ENCODE results near the gene EFTUD2. TPM values are rescaled to one million over a fixed set of nuclear protein-coding genes. Genes with fewer than 3 reads are reported as not detected.

The EFTUD2 gene
- total and polyA plus RNA-seq, 2 experiments from 2014 or later: 65.2 to 87.0 TPM

- no peak overlapping the region for H3K4me2 ChIP-seq
- H4K20me1 ChIP-seq (ENCODE audit: insufficient read depth, poor library complexity, severe bottlenecking): no peaks in the 10 kb centered on the region
- H3K27ac ChIP-seq: no peak overlapping the region
- no peaks in the 10 kb centered on the region for H3K79me2 ChIP-seq
- no peaks in the 10 kb centered on the region for H3K36me3 ChIP-seq (replicated peaks; ENCODE audit: insufficient read depth, low read depth)
- no peaks in the 10 kb centered on the region for H3K9me2 ChIP-seq (replicated peaks; ENCODE audit: insufficient read depth)
- TF ChIP-seq CTCF (IDR thresholded peaks at IDR 0.05; ENCODE audit: poor library complexity) (no peak), EZH2phosphoT487 (IDR thresholded peaks at IDR 0.05; ENCODE audit: low read depth, severe bottlenecking, unreplicated experiment) (no peak), EZH2 (IDR thresholded peaks at IDR 0.05; ENCODE audit: borderline replicate concordance) (no peak)
- 96% methylated on average over 6 of the region's 6 CpGs for WGBS (ENCODE audit: low lambda C conversion rate, missing lambda C conversion rate)
- DNase-seq (ENCODE audit: low spot score): no peak
- H3K9me3 ChIP-seq (ENCODE audit: low read depth): no peaks in the 10 kb centered on the region
- H3K4me3 ChIP-seq: no peak overlapping the region
- no peaks in the 10 kb centered on the region for H3K27me3 ChIP-seq
- no peaks in the 10 kb centered on the region for H3K4me1 ChIP-seq (ENCODE audit: insufficient read depth)
- no peak overlapping the region for H2AFZ ChIP-seq
Measured at GRCh38 chr17:44875761-44876160, 23.5 kb downstream of the EFTUD2 start.

- Histone ChIP-seq H3K9me2 (replicated peaks; ENCODE audit: insufficient read depth) (no peaks in the 10 kb centered on the region), H3K79me2 (no peaks in the 10 kb centered on the region), H4K20me1 (ENCODE audit: insufficient read depth, poor library complexity, severe bottlenecking) (no peaks in the 10 kb centered on the region), H3K27ac (no peak overlapping the region), H2AFZ (no peak overlapping the region), H3K4me3 (no peak overlapping the region), H3K36me3 (replicated peaks; ENCODE audit: insufficient read depth, low read depth) (no peaks in the 10 kb centered on the region), H3K9me3 (ENCODE audit: low read depth) (no peaks in the 10 kb centered on the region), H3K4me1 (ENCODE audit: insufficient read depth) (no peaks in the 10 kb centered on the region), H3K27me3 (no peaks in the 10 kb centered on the region), H3K4me2 (no peak overlapping the region)
- WGBS (ENCODE audit: low lambda C conversion rate, missing lambda C conversion rate): 87% methylated on average over 8 of the region's 9 CpGs
- TF ChIP-seq CTCF (IDR thresholded peaks at IDR 0.05; ENCODE audit: poor library complexity) (no peak), EZH2phosphoT487 (IDR thresholded peaks at IDR 0.05; ENCODE audit: low read depth, severe bottlenecking, unreplicated experiment) (no peak), EZH2 (IDR thresholded peaks at IDR 0.05; ENCODE audit: borderline replicate concordance) (no peak)
- DNase-seq (ENCODE audit: low spot score): no peak
Measured at GRCh38 chr17:44872131-44872768, 27.0 kb downstream of the EFTUD2 start.

GRCh38 chr17:44871556-44871955, 27.7 kb downstream of the EFTUD2 start:
- WGBS (ENCODE audit: low lambda C conversion rate, missing lambda C conversion rate): 98% methylated on average over 12 of the region's 12 CpGs
- Histone ChIP-seq H4K20me1 (ENCODE audit: insufficient read depth, poor library complexity, severe bottlenecking) (no peaks in the 10 kb centered on the region), H3K9me3 (ENCODE audit: low read depth) (no peaks in the 10 kb centered on the region), H3K4me1 (ENCODE audit: insufficient read depth) (no peaks in the 10 kb centered on the region), H3K27me3 (no peaks in the 10 kb centered on the region), H3K9me2 (replicated peaks; ENCODE audit: insufficient read depth) (no peaks in the 10 kb centered on the region), H3K4me2 (no peak overlapping the region), H3K27ac (no peak overlapping the region), H3K79me2 (no peaks in the 10 kb centered on the region), H3K36me3 (replicated peaks; ENCODE audit: insufficient read depth, low read depth) (no peaks in the 10 kb centered on the region), H3K4me3 (no peak overlapping the region), H2AFZ (no peak overlapping the region)
- TF ChIP-seq EZH2 (IDR thresholded peaks at IDR 0.05; ENCODE audit: borderline replicate concordance) (no peak), CTCF (IDR thresholded peaks at IDR 0.05; ENCODE audit: poor library complexity) (no peak), EZH2phosphoT487 (IDR thresholded peaks at IDR 0.05; ENCODE audit: low read depth, severe bottlenecking, unreplicated experiment) (no peak)
- no peak for DNase-seq (ENCODE audit: low spot score)

Data from hepatocyte (in vitro differentiated cells).